Measurements from ENCODE around the gene MYO1E.

Gene MYO1E

GRCh38 chr15:59173194-59173593 is 199.5 kb downstream of the MYO1E start:
- TF ChIP-seq CTCF (IDR thresholded peaks at IDR 0.05; ENCODE audit: unreplicated experiment in 3 of 3): no peak
- H3K27ac Mint-ChIP-seq: no peak overlapping the region
- peaks cover 20% of the 10 kb centered on the region for H3K4me1 Mint-ChIP-seq
- no peak overlapping the region for H3K4me3 Mint-ChIP-seq
- H3K9me3 Mint-ChIP-seq: no peaks in the 10 kb centered on the region
- peaks cover 54% of the 10 kb centered on the region for H3K36me3 Mint-ChIP-seq (ENCODE audit: low read depth)
- H3K27me3 Mint-ChIP-seq (ENCODE audit: low read depth): no peaks in the 10 kb centered on the region

- no peaks in the 10 kb centered on the region for H3K9me3 Mint-ChIP-seq
- peaks cover 15% of the 10 kb centered on the region for H3K4me1 Mint-ChIP-seq
- no peak overlapping the region for H3K27ac Mint-ChIP-seq
- TF ChIP-seq CTCF (IDR thresholded peaks at IDR 0.05; ENCODE audit: unreplicated experiment in 3 of 3): peak in 1 of 3 experiments; percentile 12
- peaks cover 46% of the 10 kb centered on the region for H3K36me3 Mint-ChIP-seq (ENCODE audit: low read depth)
- no peaks in the 10 kb centered on the region for H3K27me3 Mint-ChIP-seq (ENCODE audit: low read depth)
- no peak overlapping the region for H3K4me3 Mint-ChIP-seq
These were observed 200.3 kb downstream of the MYO1E start for GRCh38 chr15:59172289-59172901.

- Mint-ChIP-seq H3K27me3 (ENCODE audit: low read depth) (no peaks in the 10 kb centered on the region), H3K27ac (no peak overlapping the region), H3K36me3 (ENCODE audit: low read depth) (peaks cover 45% of the 10 kb centered on the region)
These were observed 201.6 kb downstream of the MYO1E start for GRCh38 chr15:59171067-59171397.

GRCh38 chr15:59170295-59171066 is 202.2 kb downstream of the MYO1E start:
- H3K27me3 Mint-ChIP-seq (ENCODE audit: low read depth): no peaks in the 10 kb centered on the region
- peaks cover 46% of the 10 kb centered on the region for H3K36me3 Mint-ChIP-seq (ENCODE audit: low read depth)
- no peak overlapping the region for H3K27ac Mint-ChIP-seq
- H3K9me3 Mint-ChIP-seq: no peaks in the 10 kb centered on the region
- peaks cover 24% of the 10 kb centered on the region for H3K4me1 Mint-ChIP-seq
- no peak overlapping the region for H3K4me3 Mint-ChIP-seq
- TF ChIP-seq CTCF (IDR thresholded peaks at IDR 0.05; ENCODE audit: unreplicated experiment in 3 of 3): no peak

More at GRCh38 chr15:59171067-59171397, 201.6 kb downstream of the MYO1E start:
- Mint-ChIP-seq H3K4me1 (peaks cover 23% of the 10 kb centered on the region), H3K4me3 (no peak overlapping the region), H3K9me3 (no peaks in the 10 kb centered on the region)
- no peak for TF ChIP-seq CTCF (IDR thresholded peaks at IDR 0.05; ENCODE audit: unreplicated experiment in 3 of 3)

GRCh38 chr15:59169251-59169708 is 203.4 kb downstream of the MYO1E start:
- Mint-ChIP-seq H3K4me3 (no peak overlapping the region), H3K27me3 (ENCODE audit: low read depth) (no peaks in the 10 kb centered on the region), H3K9me3 (no peaks in the 10 kb centered on the region), H3K4me1 (peaks cover 12% of the 10 kb centered on the region), H3K27ac (peak overlapping the region in 1 of 3 experiments; percentile 41), H3K36me3 (ENCODE audit: low read depth) (peaks cover 37% of the 10 kb centered on the region)
- no peak for TF ChIP-seq CTCF (IDR thresholded peaks at IDR 0.05; ENCODE audit: unreplicated experiment in 3 of 3)

Data from nephron (organoid).